ENCODE measurements around the gene PNPO.

PNPO gene

DNA sequence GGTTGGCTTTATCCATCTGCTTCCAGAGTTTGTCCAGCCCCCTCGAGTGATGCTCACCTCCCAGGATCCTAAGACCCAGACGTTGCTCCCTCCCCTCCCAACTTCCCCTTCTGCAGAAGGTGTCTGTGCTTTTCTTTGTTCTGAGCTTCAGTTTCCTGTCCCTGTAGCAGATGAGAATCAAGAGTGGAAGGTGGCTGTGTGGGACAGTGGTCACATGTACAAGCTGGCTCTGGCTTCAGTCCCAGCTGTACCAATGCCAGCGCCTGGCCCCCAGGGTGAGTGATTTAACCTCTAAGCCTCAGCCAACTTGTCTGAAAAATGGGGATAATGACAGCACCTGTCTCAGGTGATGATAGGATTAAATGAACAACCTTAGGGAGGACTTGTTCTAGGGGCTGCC lies 8.6 kb downstream of the PNPO start:
- no peak for DNase-seq (ENCODE audit: low read depth)

- DNase-seq (ENCODE audit: low read depth) = no peak
These were observed 9.1 kb downstream of the PNPO start for GRCh38 chr17:47950448-47950847.

GRCh38 chr17:47952171-47953021 lies 11.0 kb downstream of the PNPO start:
- no peak for DNase-seq (ENCODE audit: low read depth)

- DNase-seq (ENCODE audit: low read depth) = no peak
These were observed 12.5 kb downstream of the PNPO start for GRCh38 chr17:47953909-47954308.

DNA sequence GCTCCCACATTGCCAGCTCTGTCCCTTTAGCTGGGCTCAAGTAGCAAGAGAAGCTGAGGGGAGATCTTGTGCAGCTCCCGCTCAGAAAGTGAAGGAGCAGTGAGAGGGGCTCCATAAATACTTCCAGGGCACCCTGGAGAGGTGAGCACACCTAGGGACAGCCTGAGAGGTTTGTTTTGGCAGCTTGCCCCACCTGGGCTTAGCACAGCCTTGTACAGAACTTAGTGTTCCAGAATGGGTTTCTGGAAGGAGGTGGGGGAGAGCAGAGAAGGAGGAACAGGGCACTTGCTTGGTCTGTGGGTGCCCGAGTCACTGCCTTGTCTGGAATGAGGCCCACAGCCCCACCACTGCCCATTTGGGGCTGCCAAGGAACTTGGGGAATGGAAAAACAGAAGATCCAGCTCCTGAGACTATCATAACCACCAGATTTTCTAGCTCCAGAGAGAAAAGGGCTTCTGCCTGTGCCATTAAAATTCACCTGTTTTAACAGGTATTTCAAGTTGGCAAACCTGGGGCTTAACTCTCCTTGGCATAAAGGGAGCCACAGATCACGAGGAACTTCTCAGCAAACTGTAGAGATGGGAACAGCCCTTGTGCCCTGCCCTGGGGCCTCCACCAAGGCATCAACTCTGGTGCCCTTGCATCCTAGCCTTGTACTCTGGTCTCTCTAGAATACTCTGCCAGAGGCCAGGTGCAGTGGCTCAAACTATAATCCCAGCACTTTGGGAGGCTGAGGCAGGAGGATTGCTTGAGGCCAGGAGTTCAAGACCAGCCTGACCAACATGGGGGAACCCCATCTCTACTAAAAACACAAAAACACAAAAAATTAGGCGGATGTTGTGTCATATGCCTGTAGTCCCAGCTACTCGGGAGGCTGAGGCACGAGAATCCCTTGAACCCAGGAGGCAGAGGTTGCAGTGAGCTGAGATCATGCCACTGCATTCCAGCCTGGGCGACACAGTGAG lies 14.4 kb downstream of the PNPO start:
- no peak for DNase-seq (ENCODE audit: low read depth)

DNA sequence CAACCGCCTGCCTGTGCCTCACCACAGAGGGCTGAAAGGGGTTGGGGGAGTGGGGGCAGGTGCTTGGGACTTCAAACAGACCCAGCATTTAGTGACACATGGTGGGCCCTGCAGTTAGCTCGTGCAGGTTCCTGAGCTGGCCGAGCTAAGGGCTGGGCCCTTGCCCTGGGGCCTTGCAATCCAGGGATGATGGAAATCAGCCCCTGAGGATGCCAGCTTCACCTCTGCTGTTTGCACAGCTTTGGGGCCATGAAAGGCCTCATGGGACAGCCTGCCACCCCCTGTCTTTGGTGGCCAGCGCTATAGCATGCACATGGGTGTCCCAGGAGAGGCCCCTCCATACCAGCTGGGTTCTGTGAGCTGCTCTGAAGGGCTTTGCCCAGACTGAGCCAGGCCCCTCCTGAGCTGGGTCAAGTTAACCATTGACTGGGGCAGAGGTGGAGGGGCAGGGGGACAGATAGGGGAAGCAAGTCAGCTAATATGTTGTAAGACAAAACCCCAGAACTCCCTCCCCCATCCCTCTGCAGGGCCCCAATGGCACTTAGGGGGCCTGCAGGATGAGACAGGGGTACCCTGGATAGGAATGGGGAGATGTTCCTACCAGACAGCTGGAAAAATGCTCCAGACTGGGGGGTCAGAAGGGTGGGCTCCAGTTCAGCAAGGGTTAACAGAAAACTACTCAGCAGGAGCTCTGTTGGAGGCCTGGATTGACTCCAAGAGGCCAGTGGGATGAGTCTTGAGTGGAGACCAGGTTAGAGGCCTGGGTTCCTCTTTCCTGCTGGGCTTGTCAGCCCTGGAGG lies 15.6 kb downstream of the PNPO start:
- no peak for DNase-seq (ENCODE audit: low read depth)

DNA sequence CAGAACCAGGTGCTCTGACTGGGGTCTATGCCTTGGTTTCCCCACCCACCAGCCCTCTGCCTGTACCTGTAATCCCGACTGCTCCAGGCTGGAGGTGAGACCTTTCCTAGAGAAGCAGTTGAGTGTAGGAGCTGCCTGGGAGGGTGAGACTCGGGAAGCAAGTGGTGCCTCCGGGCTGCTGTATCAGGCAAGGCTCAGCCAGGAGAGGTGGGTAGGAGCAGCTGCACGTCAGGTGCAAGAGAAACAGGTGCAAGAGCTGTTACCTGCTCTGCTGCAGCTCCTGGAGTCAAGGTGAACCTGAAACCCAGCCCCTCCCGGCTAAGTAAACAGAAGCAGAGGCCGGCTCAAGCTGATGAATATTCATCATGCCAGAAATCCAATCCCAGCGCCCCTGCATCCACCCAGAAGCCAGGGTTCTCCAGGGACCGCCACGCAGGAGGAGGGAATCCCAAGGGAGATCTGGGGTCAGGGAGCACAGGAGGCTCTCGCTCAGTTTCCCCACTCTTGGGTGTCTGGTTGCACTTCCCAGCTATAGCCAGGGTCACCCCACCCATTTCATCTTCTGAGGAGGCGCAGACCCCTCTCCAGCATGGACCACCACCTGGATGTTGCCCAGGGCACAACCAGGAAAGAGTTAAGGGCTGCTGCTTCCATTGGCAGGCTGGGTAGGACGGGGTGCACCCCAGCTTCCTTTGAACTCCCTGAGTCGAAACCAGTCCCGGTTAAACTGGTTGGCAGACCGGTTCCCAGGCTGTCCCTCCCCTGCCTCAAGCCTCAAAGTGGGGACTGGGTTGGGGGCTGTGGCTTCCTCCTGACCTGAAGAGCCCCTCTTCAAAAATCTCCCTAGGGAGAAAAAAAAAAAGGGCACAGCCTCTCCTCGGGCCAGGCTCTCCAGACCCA lies 16.5 kb downstream of the PNPO start, which contains the start of gene PRR15L:
Gene PRR15L (minus strand): TSS at position 293 of the 900 bp plus-strand sequence. CDS start 4,649 bp downstream, outside the sequence.
- DNase-seq (ENCODE audit: low read depth) = no peak

- DNase-seq (ENCODE audit: low read depth) = no peak
These were observed 18.7 kb downstream of the PNPO start for GRCh38 chr17:47959825-47960655.

- no peak for DNase-seq (ENCODE audit: low read depth)
These were observed 20.0 kb downstream of the PNPO start for GRCh38 chr17:47961406-47961805.

GRCh38 chr17:47962901-47963300 lies 21.5 kb downstream of the PNPO start:
- no peak for DNase-seq (ENCODE audit: low read depth)

- no peak for DNase-seq (ENCODE audit: low read depth)
These were observed 23.5 kb downstream of the PNPO start for GRCh38 chr17:47964856-47965255.

DNA sequence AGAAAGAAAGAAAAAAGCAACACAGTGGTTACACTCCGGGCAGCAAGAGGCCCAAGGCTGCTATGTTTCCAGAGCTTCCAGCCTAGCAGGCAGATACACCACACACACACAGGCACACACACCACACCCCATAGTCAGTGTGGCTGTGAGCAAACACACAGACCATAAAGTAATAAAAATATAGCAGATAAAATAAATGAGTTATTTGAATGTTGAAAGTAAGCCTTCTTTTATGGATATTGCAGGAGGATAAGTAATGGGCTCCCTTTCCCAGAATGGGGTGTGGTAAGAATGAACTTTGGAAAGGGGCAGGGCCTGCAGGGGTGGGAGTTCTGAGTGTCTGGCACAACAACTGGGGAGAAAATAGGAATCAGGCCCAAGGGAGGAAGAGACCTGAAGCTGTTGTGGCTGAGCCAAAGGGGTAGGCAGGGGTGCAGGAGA lies 24.7 kb downstream of the PNPO start:
- DNase-seq (ENCODE audit: low read depth) = no peak

DNA sequence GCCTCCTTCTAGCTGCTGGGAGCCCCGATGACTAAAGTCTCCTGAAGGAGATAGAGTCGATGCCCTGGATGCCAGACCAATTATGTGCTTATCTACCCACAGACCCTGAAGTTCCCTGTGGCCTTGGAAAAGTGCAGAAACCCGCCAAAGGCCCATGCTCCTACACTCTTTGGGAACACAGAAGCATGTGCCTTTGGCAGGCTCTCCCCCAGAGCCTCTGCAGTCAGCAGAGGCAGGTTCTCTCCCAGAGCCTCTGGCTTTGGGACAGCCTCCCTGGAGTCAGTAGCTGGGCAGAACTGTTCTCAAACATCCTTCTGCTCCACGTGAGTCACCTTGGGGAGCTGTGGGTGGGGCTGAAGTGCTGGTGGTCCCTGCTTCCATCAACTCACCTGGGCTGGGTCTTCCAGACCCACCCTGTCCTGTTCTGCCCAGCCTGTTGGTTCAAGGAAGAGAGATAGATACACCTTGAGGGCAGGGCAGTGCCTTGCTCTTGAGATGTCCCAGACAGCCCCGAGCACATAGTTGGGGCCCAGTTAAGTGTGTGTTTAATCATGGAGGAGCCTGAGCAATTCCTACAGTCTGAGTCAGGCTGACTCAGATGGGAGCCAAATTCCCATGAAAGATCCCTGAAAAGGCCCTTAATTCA lies 26.4 kb downstream of the PNPO start:
- no peak for DNase-seq (ENCODE audit: low read depth)

GRCh38 chr17:47968836-47969235 lies 27.5 kb downstream of the PNPO start:
- no peak for DNase-seq (ENCODE audit: low read depth)

DNA sequence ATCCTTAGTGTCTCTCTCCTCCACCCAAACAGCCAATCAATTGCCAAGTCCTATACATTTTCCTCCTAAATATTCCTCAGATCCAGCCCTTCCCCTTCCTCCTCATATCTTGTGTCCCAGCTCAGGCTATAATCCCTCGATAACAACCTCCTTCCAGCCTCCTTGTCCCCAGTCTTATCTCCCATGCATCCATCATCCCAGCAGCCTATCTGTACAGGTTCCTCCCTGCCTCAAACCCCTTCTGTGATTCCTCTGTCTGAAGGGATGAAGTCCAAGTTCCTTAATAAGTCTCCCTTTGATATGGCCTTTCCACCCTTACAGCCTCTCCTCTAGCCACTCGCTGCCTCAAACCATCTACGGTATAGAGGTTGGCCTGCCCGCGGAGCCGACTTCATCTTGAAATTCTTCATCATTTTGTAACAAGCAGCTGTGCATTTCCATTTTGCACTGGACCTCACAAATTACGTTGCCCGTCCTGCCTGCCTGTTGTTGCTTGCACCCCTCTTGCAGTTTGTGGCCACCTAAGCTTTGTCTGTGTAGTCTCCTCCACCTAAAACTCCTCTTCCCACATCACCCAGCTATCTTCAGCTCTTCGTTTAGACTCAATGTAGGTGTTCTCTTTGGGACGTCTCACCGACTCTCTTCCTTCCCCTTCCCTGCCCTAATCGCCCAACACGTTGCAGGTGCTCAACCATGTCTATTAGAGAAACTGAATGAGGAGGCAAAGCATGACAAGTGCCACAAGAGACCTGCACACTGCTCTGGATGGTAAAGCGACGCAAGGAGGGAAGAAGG lies 28.8 kb downstream of the PNPO start:
- DNase-seq (ENCODE audit: low read depth) = no peak

- peak; percentile 99 for DNase-seq (ENCODE audit: low read depth)
These were observed 29.5 kb downstream of the PNPO start, which contains the start of gene CDK5RAP3 for GRCh38 chr17:47970725-47971499. TSS of gene CDK5RAP3 (plus strand) at chr17:47971113. CDS start at chr17:47971147, 34 bp downstream.

GRCh38 chr17:47973541-47973940 lies 32.2 kb downstream of the PNPO start:
- no peak for DNase-seq (ENCODE audit: low read depth)
